ENCODE data around the gene CDKL1. TPM values are rescaled to one million over a fixed set of nuclear protein-coding genes. Genes with fewer than 3 reads are reported as not detected.
"Not testable (repeated sequence)": the region's sequence is repeated elsewhere in the genome, so short reads cannot be mapped to it uniquely, and the experiment has no call there.

CDKL1 gene
- total RNA-seq, 1 donor from 2014 or later = 17.5 TPM

GRCh38 chr14:50356283-50356682, 40.4 kb downstream of the CDKL1 start:
- not testable (repeated sequence) for DNase-seq

DNA sequence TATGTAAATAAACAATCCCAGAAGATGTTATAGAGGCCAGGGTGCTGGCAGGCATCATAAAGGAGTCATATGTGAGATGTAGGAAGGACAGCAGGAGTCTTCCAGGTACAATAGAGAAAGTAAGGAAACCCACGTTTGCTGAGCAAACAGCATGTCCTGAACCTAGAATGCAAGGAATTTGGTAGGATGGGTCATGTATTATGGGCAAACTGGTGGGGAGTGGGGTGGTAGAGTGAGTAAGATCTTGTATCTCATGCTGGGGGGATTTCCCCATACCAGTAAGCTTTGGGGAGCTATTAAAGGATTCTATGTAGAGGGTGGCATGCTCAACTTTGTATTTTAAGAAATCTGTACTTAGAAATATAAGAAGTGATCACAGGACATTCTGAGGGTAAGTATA, 41.0 kb downstream of the CDKL1 start:
- DNase-seq = no peak

- no peak for DNase-seq
These were observed 42.2 kb downstream of the CDKL1 start for GRCh38 chr14:50354527-50354926.

DNA sequence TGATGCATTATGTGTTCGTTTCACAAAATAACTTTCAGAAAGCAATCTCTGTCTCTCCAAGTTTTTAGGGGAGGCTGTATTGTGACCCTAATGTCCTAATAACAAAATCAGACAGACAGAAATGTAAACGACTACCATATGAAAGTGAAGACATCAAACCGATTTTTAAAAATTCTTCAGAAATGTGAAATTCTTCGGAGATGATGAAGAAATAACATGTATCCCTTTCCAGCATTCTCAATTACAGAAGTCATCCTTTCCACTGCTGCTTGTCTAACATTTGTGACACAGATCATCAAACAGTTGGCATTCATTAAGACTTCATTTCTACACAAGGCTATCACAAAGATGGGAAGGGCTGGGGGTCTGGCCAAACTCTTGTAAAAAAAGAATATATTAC, 43.6 kb downstream of the CDKL1 start:
- DNase-seq = no peak

DNA sequence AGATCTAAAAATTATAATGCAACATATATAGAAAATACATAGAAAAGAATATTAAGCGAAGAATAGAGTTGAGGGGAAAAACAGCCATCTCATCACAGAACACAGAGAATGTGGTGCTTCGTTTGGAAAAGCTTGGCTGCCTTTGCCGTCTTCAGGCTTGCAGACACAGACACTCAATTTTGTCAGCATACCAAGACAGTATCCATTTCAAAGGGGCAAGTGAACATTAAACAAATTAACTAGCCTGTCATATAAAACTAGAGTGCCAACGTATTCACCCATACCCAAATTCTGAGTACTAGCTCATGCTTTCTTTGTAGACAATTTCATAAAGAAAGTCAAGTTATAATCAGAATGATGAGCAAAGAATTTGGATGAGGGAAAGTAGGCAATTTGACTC, 44.1 kb downstream of the CDKL1 start:
- no peak for DNase-seq

- DNase-seq = no peak
These were observed 45.7 kb downstream of the CDKL1 start for GRCh38 chr14:50350975-50351374.

DNA sequence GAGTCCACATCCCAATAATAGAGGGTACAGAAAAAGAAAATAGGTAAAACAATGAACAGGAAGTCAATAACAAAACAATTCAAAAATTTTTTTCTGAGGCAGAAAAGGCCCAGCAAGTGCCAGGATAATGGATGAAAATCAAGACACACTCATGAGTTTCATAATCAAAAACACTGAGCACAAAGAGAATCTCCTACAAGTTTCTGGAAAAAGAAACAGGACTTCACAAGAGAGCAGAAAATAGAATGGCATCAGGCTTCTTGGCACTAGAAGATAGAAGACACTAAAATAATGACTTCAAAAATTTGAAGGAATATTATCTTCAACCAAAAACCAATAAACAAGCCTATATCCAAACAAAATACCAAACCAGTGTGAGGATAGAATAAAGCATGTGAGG, 47.7 kb downstream of the CDKL1 start:
- DNase-seq = no peak

- no peak for DNase-seq
These were observed 49.2 kb downstream of the CDKL1 start for GRCh38 chr14:50347521-50347920.

- DNase-seq = no peak
These were observed 50.7 kb downstream of the CDKL1 start for GRCh38 chr14:50345846-50346422.

GRCh38 chr14:50344876-50345563, 51.7 kb downstream of the CDKL1 start:
- DNase-seq = no peak

DNA sequence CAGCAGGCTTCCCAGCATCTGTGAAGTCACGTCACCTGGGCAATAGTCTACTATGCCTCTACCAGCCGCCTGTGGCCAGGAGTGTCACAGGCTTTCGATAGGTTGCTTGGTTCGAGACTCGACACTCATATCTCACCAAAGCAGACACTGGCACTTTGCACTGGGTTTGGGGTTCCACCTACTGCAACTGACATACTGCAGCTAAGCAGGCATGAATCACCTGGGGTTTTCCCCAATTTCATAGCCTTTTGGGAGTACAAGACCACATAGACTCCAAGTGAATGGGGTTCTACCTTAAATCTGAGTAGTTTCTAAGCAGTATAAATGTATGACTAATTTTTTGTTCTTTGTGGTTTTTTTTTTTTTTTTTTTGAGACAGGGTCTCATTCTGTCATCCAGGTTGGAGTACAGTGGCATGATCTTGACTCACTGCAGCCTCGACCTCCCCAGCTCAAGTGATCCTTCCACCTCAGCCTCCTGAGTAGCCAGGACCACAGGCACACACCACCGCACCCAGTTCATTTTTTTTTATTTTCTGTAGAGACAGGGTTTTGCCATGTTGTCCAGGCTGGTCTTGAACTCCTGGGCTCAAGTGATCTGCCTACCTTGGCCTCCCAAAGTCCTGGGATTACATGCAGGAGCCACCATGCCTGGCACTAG, 52.4 kb downstream of the CDKL1 start:
- DNase-seq = no peak

- DNase-seq = no peak
These were observed 53.2 kb downstream of the CDKL1 start for GRCh38 chr14:50343434-50343833.

DNA sequence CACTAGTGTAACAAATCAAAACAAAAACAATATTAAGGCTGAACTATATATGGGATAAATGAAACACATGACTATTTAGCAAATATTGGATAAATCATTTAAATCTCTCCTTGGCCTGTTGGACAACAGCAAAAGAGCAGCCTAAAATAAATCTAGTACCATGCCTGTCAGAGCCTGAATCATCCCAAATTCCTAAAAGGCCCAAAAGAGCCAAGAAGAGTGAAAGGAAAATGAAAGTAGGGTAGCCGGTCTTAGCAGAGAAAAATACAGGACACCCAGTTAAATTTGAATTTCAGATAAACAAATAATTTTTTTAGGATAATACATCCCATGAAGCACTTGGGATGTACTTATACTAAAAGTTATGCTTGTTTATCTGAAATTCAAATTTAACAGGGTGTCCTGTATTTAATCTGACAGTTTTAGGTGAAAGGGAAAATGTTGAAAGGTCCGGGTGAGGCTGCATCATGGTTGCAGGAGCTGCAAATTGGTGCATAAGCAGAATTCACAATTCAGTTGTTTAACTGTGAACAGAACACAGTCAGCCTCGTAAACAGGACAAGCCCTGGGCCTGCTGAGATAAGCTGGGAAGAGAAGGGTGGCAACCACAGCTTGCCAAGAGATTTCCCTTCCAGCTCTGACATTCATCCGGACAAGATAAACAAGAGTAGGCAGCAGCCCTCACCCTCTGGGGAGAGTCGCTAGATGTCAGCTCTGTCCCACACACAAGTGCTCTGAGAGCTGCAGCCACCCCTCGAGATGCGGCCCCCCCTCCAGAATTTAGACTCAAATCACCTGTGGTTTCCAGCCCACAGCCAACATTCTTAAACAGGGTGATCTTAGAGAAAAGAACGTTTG, 54.2 kb downstream of the CDKL1 start:
- peak; percentile 69 for DNase-seq

DNA sequence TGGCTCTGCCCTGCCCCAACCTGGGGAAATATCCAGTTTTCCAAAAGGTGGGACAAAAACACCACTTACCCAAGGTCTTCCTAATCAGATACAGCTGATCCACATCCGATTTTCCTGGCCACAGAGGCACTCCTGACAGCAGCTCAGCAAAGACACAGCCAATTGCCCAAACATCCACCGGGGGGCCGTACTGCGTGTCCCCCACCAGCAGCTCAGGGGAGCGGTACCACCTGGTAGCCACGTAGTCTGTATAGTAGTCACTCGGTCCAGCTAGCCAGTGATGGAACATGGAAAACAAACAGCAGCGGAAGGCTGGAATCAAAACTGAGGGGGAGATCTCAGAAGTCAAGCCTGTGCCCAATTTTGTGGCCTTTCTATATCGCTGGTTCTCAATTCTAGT, 55.7 kb downstream of the CDKL1 start:
- no peak for DNase-seq

- no peak for DNase-seq
These were observed 56.6 kb downstream of the CDKL1 start for GRCh38 chr14:50340045-50340444.

DNA sequence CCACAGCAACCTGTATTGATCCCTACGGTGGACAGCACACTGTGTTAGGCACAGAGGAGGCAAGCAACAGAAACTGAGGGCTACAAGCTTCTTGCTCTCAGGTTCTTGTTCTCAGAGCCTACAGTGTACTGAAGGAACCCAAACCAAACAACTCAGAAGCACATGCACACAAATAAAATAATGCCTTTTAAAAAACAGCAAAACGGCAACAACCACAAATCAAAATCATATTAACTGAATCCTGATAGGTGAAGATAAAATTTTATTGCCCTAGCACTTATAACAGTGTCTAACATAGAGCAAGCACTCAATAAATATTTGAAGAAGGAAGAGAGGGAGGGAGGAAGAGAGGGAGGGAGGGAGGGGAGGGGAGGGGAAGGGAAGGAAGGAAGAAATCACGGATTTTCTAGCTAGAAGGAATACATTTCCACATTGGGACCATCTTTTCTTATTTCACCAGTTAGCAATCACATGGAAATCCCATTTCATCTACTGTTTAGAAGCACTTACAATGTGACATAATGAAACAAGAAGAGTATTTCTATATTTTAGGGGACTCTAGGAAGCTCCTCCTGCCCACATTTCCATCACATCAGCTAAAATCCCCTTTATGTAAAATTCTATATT, 57.4 kb downstream of the CDKL1 start:
- no peak for DNase-seq

DNA sequence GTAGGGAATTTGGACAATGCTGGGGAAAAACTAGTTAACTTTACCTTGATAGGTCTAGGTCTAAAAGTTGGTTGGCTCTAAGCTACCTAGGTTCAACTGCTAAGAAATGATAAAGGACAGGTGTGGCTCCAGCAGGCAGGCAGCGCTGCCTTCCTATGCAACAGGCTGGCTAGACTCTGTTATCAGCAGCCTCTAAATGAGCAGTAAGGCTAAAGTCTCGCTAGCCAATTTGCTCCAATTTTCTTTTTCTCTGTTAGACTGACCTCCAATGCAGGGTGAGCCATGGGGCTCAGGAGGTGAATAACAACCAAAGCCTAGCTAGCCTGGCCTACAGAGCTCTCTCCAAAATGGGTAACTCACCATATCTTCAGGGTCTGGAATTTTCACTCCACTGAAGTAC, 58.1 kb downstream of the CDKL1 start:
- DNase-seq = no peak

- DNase-seq = peak; percentile 37
These were observed 60.5 kb downstream of the CDKL1 start for GRCh38 chr14:50335989-50336824.

DNA sequence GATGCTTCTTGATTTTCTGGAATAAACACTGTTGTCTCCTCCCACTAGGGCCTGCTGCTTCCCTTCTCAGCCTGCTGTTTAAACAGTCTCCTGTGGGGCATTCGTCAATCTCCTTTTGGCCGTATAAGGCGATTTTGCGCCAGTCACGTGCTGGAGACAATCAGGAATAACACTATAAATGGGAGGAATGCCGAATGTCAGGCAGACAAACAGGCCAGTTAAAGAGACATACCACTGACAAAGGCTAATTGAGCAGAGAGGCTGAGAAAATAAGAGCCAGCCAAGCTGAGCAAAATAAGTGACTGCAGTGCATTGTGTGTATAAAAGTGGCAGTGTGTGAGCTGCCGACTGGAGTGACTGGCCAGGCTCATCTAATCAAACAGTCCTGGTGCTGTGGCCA, 61.3 kb downstream of the CDKL1 start:
- peak; percentile 57 for DNase-seq

DNA sequence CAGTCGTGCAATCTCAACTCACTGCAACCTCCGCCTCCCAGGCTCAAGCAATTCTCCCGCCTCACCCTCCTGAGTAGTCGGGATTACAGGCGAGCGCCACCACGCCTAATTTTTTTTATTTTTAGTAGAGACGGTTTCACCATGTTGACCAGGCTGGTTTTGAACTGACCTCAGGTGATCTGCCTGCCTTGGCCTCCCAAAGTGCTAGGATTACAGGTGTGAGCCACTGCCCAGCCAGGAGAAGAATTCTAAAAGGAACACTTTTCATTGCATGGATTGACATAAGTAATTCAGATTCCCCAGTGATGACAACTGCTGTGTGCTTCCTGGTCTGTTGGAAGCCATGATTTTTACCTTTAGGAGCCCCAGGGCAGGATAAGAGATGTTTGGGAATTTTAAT, 62.5 kb downstream of the CDKL1 start:
- DNase-seq = no peak

- no peak for DNase-seq
These were observed 63.6 kb downstream of the CDKL1 start for GRCh38 chr14:50333014-50333509.

All from occipital lobe (tissue), 2 donors.